Parathyroid adenoma (tissue), 2 donors: ENCODE measurements around the gene ELMO2.
"Not testable (repeated sequence)": the region's sequence is repeated elsewhere in the genome, so short reads cannot be mapped to it uniquely, and the experiment has no call there.

ENCODE experiments used
- H2AFZ ChIP-seq: fragments of 300-600 bp; sonication (generic); one replicate; pipeline ENCODE4 v1.7.0; 2017; ENCODE audit warnings: antibody characterized with exemption, mild to moderate bottlenecking
- H3K27ac ChIP-seq: fragments of 300-600 bp; sonication (generic); one replicate; pipeline ENCODE4 v1.7.0; 2017
- H3K27me3 ChIP-seq: fragments of 300-600 bp; sonication (generic); one replicate; pipeline ENCODE4 v1.7.0; 2017; ENCODE audit warnings: low read length; ENCODE audit not compliant: control insufficient read depth, insufficient read depth
- H3K36me3 ChIP-seq: fragments of 300-600 bp; sonication (generic); one replicate; pipeline ENCODE4 v1.7.0; 2017; ENCODE audit warnings: low read length; ENCODE audit not compliant: control insufficient read depth, insufficient read depth
- H3K4me1 ChIP-seq: fragments of 300-600 bp; sonication (generic); one replicate; pipeline ENCODE4 v1.7.0; 2017; ENCODE audit warnings: control low read depth
- H3K4me2 ChIP-seq: fragments of 300-600 bp; sonication (generic); one replicate; pipeline ENCODE4 v1.7.0; 2017; ENCODE audit warnings: low read length
- H3K4me3 ChIP-seq: fragments of 300-600 bp; sonication (generic); one replicate; pipeline ENCODE4 v1.7.0; 2017; ENCODE audit warnings: low read depth, low read length
- H3K79me2 ChIP-seq: fragments of 300-600 bp; sonication (generic); one replicate; pipeline ENCODE4 v1.7.0; 2017; ENCODE audit warnings: control low read depth
- H3K9ac ChIP-seq: fragments of 300-600 bp; sonication (generic); one replicate; pipeline ENCODE4 v1.7.0; 2017; ENCODE audit warnings: mild to moderate bottlenecking
- H3K9me3 ChIP-seq: fragments of 300-600 bp; sonication (generic); one replicate; pipeline ENCODE4 v1.7.0; 2017; ENCODE audit warnings: low read length; ENCODE audit not compliant: control insufficient read depth
- CTCF ChIP-seq: fragments of 300-600 bp; sonication (generic); IDR thresholded peaks from one replicate; pipeline ENCODE4 v1.7.0; 2017; ENCODE audit warnings: antibody characterized with exemption, mild to moderate bottlenecking
- donor health status: primary hyperparathyroidism.

Gene ELMO2

DNA sequence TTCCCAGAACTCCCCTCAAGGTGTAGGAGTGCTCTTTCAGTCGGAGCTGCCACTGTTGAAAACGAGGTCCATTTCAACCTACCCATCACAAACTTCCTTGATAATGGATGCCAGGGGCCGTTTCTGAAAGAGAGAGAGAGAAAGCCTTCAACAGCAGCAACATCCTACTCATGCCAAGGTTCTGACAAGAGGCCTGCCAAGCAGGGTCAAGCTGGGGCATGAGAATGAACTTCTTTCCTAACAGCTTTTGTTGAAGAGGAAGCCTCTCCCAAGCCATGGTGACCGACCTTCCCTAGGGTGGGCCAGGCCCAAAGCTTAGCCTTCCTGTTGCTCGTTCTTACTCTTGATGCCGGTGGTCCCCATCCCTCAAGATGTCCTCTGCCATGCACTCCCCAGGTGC, 12.4 kb downstream of the ELMO2 start:
- no peaks in the 10 kb centered on the region for H3K9me3 ChIP-seq
- H3K36me3 ChIP-seq: no peaks in the 10 kb centered on the region
- H3K27me3 ChIP-seq: no peaks in the 10 kb centered on the region
- no peak for TF ChIP-seq CTCF
- H3K4me3 ChIP-seq: no peak overlapping the region
- H3K9ac ChIP-seq: no peak overlapping the region
- H3K79me2 ChIP-seq: peaks cover 51% of the 10 kb centered on the region
- H3K27ac ChIP-seq: no peak overlapping the region
- no peak overlapping the region for H2AFZ ChIP-seq
- peaks cover 4% of the 10 kb centered on the region for H3K4me1 ChIP-seq
- H3K4me2 ChIP-seq: no peak overlapping the region

DNA sequence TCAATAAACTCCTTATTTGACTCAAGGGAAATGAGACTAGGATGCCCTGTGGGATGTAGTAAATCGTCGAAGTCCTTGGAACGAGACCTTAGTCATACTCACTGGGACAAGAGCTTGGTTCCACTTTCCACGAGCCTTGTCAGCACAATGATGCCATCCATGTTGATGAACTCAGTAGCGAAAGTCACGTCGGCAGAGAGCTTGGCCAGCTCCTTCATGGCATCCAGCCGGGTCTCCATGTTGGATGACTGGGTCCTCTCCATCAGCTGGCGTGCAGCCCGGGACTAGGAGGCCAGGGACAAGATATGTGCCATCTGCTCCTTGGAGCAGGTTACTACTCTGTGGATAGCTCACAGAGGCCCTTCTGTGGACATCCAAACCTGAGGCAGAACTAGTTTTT, 17.5 kb downstream of the ELMO2 start:
- H3K4me2 ChIP-seq: no peak overlapping the region
- no peak overlapping the region for H3K9ac ChIP-seq
- H2AFZ ChIP-seq: no peak overlapping the region
- no peaks in the 10 kb centered on the region for H3K27me3 ChIP-seq
- H3K36me3 ChIP-seq: no peaks in the 10 kb centered on the region
- peaks cover 4% of the 10 kb centered on the region for H3K4me1 ChIP-seq
- no peak overlapping the region for H3K27ac ChIP-seq
- H3K4me3 ChIP-seq: no peak overlapping the region
- TF ChIP-seq CTCF: no peak
- H3K9me3 ChIP-seq: no peaks in the 10 kb centered on the region
- peaks cover 8% of the 10 kb centered on the region for H3K79me2 ChIP-seq

- Histone ChIP-seq H3K9ac (no peak overlapping the region), H3K4me2 (no peak overlapping the region), H3K27me3 (no peaks in the 10 kb centered on the region), H3K9me3 (no peaks in the 10 kb centered on the region), H2AFZ (no peak overlapping the region), H3K4me3 (no peak overlapping the region), H3K36me3 (no peaks in the 10 kb centered on the region), H3K79me2 (peaks cover 2% of the 10 kb centered on the region), H3K4me1 (peaks cover 4% of the 10 kb centered on the region), H3K27ac (no peak overlapping the region)
- no peak for TF ChIP-seq CTCF
These were observed 18.1 kb downstream of the ELMO2 start for GRCh38 chr20:46388201-46388836.

- not testable (repeated sequence) for H3K4me3 ChIP-seq, H3K9ac ChIP-seq, H3K27me3 ChIP-seq, H3K4me2 ChIP-seq, H3K9me3 ChIP-seq, H3K36me3 ChIP-seq, H3K79me2 ChIP-seq, H2AFZ ChIP-seq, H3K4me1 ChIP-seq, H3K27ac ChIP-seq
These were observed 19.4 kb downstream of the ELMO2 start for GRCh38 chr20:46387054-46387453.

- Histone ChIP-seq H3K4me1 (no peaks in the 10 kb centered on the region), H3K9me3 (no peaks in the 10 kb centered on the region), H3K4me3 (no peak overlapping the region), H3K4me2 (no peak overlapping the region), H3K27me3 (no peaks in the 10 kb centered on the region), H2AFZ (no peak overlapping the region), H3K27ac (no peak overlapping the region), H3K9ac (no peak overlapping the region), H3K36me3 (no peaks in the 10 kb centered on the region), H3K79me2 (no peaks in the 10 kb centered on the region)
- TF ChIP-seq CTCF: no peak
These were observed 27.9 kb downstream of the ELMO2 start for GRCh38 chr20:46378412-46379009.
